Measurements from ENCODE around the gene GPS1. TPM values are rescaled to one million over a fixed set of nuclear protein-coding genes. Genes with fewer than 3 reads are reported as not detected.
A peak's percentile ranks its signal among the peaks of the same experiment; 100 is the strongest.

Gene GPS1
- total RNA-seq, 1 donor from 2014 or later = 35.5 TPM

DNA sequence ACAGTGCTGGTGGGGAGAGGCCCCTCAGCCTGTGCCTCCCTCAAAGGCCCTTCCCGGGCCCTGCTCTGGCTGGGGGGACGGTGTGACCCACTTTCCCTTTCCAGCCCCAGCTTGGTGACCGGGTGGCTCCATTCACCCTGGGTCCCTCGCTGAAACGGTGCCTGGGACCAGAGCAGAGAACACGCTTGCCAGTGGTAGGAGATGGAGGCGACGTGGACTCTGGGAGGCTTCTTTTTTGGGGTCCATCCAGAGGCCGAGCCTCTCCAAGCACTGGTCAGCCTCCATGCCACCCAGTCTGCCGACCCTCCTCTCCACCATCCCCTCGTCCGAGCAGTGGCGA lies 36.8 kb upstream of the GPS1 start:
- no peak for DNase-seq

DNA sequence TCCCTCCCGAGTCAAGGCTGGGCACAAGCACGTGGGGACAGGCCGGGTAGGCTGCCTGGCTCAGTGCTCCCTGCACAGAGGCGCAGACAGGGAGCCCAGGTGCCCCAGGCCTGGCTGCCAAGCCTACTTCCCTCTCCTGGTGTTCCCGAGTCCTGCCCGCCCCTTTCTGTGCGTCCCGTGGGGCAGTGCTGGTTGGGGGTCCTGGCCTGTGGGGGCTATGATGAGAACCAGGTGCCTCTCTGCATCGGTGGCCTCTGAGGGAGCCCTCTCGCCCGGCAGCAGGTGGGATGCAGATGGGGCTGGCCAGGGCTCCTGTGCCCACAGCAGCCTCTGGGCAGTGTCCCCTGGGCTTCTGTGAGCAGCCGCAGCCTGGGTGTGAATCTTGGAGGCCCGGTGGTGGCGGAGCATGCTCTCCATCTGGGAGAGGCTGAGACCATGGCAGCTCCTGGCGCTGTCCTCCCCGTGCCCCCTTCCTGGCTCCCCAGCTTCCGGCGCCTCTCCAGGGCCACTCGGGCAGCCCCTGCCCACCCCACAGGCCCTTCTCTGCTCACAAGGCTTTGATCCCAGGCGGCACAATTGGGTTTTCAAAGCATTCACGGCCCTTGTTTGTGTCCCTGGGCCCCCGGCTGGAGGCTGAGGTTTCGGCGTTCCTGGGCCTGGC lies 36.3 kb upstream of the GPS1 start:
- no peak for DNase-seq

DNA sequence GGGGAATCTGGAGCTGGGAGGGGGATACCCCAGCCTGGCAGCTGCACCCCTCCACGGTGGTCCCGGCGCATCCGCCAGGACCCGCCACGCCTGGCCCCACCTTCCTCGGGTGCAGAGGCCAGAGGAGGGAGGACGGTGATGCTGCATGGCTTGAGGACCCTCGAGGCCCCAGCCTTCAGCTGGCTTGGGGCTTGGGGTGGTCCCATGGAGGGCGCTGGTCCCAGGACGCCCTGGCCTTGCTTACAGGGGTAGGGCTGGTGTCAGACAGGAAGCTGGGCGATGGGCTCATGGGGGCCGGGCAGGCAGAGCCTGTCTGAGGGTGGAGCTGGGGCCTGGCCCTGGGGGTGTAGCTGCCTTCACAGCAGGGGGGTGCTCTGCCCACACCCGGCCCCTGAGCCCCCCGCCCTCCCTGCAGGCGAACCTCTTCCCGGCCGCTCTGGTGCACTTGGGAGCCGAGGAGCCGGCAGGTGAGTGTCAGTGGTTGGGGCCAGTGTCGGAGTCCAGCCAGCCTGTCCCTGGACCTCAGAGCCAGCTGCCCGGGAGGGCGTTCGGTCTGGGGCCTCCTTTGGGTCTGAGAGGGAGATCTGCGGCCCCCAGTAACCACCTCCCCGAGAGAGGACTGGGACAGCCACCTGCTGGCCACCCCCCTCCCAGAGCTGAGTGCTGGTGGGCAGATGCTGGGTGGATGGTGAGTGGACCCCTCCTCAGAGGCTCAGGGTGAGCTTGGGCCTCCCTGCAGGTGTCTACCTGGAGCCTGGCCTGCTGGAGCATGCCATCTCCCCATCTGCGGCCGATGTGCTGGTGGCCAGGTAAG lies 35.4 kb upstream of the GPS1 start:
- no peak for DNase-seq

DNA sequence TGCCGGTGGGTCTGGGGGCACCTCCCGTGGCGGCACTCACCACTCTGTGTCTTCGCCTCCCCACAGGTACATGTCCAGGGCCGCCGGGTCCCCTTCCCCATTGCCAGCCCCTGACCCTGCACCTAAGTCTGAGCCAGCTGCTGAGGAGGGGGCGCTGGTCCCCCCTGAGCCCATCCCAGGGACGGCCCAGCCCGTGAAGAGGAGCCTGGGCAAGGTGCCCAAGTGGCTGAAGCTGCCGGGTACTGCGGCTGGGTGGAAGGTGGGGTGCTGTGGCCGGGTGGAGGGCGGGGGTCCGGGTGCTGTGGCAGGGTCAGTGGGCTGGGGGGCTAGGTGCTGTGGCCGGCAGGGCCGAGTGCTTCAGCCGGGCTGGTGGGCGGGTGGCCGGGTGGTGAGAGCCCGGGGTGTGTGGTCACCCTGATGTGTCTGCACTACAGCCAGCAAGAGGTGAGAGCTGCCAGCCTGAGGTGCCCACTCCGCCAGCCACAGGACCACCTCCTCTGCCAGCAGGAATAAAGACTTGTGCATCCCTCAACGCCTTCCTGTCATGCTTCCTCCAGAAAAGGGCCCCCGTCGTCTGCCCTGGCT lies 34.7 kb upstream of the GPS1 start:
- no peak for DNase-seq

DNA sequence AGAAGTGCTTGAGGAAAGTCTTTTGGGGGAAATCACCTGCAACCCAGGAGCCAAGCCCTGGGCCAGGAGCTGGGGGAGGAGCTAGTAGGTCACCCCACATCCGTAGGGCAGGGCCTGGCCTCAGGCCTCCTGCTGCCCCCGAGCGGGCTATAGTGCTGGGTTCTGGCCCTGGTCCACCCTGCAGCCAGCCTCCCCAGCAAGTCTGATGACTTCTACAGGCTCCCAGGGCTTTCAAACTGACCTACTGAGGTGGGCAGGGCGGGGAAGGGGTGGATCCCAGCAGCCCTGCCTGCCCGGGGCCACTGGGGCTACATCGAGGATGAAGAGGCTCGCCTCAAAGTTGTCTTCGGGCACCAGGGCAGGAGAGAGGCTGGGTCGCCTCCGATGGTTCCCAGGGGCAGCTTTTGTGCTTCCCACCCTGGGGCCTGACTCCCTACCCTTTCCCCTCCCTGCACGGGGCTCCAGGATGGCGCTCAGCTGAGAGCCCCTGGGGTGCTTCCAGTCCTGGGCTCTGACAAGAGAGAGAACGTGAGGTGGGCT lies 34.0 kb upstream of the GPS1 start:
- DNase-seq = no peak

DNA sequence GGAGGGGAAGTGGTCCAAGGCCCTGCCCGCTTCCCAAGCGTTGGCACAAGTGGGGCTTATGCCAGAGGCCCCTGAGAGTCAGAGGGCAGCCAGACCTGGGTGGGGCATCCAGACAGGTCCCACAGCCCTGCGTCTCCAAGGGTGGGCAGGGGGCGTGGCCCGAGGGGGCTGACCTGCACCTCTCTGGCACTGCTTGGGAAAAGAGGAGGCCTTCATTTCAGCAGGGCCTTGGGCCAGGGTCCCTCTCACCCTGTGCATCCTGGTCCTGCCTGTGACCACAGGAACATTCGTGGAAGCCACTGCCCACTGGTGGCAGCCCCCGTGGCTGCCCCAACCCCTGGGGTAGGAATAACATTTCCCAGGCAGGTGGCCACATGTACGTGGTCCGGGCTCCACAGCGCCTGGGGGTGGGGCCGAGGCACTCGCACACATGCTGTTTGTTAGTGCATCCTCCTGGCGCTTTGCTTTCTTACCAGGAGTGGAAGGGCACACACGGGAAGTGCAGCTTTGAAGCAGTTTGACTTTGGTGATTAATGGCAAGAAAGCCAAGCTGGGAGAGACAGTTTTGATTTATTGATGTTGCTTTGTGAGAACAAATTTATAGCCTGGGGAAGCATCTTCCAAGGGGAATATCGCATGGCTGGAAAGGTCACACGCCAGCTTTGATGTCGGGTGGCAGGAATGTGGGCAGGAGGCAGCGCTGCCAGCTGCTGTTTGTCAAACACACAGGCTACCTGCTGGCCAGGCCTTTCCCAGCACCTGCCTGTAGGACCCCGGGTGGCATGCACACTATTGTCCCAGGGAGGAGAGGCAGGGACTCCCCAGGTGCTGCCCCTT lies 33.3 kb upstream of the GPS1 start:
- DNase-seq = no peak

DNA sequence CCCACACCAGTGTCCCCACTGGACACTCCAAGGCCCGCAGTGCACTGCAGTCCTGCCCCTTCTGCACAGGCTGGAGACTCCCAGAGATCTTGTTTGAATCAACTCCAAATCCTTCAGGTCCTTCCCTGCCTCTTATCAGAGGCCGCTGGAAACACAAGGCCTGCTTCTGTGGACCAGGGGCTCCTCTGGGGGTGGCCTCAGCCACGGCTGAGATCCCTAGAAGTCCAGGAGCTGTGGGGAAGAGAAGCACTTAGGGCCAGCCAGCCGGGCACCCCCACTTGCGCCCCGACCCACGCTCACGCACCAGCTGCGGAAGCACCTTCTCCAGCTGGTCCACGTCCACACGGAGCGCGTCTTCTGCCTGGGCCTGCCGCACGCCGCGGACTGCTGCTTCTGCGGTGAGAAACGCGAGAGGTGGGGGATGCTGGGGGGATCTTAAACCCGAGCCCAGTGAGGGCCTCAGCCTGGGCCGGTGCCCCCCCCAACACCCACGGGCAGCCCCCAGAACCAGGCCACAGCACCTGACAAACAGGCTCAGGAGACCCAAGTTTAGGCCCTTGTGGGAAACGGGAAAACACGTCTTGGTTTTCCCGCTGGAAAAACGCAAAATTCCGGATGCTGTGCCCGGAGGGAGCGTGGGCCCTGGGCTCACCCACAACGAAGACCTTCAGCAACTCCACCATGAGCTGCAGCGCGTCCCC lies 32.6 kb upstream of the GPS1 start:
- no peak for DNase-seq

DNA sequence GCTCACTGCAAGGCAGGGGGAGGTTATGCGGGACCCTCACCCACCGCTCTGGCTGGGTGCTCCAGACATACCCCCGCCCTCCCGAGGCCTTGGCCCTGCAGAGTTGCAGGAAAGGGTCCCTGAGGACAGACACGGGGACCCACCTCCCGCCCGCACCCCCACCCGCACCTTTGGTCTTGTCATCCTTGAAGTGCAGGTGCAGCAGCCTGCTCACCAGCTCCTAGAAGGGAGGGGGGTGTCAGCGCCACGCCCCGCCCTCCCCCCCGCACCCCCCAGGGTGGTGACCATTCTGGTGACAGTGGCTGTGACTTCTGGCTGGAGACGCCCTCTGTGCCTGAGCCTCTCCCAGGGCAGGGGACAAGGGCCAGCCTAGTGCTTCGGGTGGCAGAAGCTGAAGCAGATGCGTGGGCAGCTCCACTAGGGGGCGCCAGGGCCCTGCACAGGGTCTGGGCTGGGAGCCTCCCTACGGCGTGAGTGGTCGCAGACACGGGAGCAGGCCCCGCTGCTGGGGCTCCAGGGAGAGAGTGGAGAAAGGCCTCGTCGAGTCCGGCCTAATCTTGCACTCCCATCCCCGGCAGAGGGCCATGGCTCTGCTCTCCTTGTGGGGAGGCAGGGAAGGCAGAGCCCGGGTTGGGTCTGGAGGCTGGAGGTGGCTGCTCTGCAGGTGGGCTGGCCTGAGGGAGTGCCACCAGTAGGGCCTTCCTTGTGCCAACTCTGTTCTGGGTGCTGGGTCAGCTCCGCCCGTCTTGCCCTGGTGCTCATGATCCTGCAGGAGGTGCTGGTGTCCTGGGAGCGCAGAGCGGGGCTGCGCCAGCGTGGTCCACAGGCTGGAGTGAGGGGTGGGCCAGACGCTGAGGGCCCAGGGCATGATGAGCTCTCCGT lies 31.8 kb upstream of the GPS1 start:
- no peak for DNase-seq

DNA sequence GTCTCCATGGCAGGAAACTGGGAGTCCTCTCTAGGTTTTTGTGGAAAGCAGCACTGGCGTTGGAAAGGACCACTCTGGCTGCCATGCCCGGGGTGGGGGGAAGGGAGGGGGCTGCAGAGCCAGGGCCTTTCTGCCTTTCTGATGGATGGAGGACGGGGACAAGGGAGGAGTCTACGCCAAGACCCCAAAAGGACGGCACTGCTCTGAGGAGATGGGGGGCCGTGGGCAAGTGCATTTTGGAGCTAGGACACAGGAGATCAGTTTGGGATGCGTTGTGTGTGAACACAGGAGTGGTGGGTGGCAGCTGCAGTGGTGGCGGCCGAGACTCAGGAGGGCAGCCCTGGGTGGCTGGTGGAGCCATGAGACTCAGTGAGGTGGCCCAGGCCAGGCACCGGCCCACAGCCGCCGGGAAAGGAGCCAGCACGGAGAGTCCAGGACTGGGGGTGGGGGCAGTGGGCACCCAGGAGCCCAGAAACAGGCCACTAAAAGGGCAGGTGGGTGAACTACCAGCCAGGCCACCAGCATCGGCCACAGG lies 31.1 kb upstream of the GPS1 start:
- no peak for DNase-seq

DNA sequence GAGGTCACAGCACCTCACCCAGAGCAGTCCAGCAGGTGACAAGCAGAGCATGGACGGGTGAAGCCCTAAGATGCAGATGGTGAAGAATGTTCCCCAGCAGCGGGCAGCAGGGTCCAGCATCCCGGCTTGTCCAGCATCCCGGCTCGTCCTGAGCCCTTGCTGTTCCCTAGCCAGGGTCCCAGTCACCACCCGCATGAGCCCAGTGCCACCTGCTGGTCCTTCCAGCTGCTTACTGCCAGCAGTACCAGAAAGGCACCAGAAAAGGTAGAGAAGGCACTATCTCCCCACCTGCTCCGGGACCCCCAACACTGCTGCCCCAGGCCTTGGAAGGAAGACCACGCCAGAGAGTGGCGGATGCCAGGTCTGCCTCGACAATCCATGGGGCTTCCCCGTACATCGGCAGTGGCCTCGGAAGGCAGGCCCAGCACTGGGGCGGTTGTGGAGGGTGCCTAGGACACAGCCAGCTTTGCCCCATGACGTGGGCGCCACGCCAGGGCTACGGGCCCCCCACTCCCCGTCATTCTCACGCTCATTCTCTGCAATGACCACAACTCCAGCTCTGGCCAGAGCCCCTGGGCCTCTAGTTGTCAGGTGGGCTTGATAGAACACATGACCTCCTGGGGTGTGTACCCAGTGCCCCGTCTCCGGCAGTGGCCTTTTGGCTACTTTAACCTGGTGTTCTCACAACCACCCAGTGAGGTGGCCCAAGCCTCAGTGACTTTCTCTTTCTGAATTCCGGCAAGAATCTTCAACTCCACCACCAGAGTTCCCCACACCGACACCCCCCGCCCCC lies 30.4 kb upstream of the GPS1 start:
- DNase-seq = no peak

DNA sequence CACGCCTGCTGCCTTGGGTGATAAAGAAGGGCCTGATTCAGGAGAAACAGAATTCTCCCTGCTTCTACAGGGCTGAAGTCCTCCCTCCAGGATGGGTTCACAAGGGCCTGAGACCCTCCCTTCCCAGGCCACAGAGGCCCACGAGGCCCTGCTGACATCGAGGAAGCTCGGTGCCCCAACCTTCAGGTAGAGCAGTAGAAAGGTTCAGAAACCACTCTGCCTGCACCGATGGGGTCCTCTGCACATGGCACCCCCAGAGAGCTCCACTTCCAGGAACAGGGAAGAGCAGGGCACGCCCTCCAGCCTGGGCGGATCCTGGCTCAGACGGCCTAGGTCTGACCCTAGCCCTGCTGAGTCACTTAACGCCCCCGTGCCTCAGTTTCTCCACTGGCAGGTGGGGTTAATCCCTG lies 29.8 kb upstream of the GPS1 start:
- DNase-seq = no peak

DNA sequence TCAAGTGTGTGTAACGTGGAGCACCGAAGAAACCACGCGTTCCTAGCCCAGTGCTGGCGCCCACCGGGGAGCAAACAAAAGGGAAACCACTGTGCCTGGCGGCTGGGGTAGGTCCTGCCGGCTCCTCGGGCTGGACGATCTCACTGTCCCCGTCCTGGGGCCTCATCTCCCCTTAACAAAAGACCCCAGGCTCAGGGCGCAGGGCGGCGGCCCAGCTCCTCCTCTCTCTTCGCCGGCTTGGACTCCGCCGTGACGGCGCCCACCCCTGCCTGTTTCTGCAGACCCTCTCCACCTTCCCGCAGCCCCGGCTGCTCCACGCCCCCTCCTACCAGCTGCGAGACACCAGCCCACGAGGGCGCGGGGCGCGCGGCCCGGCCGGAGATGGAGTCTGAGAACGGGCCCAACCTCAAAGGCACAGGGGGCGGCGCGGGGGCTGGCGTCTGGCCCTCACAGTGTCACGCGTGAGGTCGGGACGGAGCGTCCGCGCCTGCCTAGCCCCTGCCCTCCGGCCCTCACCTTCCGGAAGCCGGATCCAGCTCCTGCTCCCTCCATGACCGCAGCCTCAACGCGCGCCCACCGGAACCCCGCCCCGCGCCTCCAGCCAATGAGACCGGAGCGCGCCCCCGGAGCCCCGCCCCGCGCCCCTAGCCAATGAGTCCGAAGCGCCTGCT lies 29.3 kb upstream of the GPS1 start, which contains the start of gene CENPX:
CENPX (minus strand) TSS at position 569 of the 671 bp plus-strand sequence; CDS start at position 552, 17 bp downstream.
- no peak for DNase-seq

DNA sequence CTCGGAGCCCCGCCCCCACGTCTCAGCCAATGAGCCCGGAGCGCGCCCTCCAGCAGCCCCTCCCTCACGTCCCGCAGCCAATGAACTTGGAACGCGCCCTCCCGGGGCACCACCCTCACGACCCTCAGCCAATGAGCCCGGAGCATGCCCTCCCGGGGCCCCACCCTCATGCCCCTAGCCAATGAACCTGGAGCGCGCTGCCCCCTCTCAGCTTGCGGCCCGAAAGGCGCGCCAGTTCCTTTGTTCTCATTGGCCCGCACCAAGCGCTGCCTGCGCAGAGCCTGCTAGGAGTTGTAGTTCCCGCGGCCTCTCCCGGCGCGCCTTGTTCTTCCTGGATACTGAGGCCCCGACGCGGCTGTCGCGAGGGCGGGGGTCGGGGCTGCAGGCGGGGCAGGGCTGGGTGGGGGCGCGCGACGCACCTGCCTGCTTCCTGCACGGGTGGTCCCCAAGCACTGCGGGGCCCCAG lies 28.7 kb upstream of the GPS1 start, which contains the start of gene LRRC45:
LRRC45 (plus strand) TSS at position 325 of the 466 bp plus-strand sequence. CDS start 339 bp downstream, outside the sequence.
- DNase-seq = peak; percentile 99

DNA sequence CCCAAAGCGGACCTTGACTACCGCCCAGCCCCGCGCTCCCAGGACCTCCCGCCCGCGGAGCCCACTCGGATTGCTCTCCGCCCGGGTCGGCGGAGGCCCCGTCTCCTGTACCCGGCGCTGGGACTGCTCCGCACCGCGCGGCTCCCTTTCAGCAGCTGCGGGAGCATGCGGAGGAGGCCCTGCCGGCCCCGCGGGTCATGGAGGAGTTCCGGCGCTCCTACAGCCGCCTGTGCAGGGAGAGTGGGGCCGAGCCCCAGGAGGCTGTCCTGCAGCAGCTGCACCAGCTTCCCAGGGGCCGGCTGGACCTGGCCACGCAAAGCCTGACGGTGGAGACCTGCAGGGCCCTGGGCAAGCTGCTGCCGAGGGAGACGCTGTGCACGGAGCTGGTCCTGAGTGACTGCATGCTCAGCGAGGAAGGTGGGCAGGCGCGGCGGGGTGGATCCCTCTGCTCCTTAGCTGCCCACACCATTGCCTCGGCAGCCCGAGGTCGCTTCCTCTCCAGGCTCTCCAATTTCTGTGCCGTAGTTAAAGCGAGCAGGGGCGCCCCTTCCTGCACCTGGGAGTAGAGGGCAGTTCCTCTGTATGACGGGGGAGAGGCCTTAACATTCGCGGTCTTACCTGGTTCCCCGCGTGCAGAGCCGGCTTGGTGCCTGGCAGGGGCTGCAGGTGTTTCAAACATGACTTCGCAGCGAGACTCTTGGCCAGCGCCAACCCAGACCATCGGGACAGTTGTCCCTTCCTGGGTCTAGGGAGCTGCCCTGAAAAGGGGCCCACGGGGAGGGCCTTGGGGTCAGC lies 28.1 kb upstream of the GPS1 start:
- DNase-seq = no peak

DNA sequence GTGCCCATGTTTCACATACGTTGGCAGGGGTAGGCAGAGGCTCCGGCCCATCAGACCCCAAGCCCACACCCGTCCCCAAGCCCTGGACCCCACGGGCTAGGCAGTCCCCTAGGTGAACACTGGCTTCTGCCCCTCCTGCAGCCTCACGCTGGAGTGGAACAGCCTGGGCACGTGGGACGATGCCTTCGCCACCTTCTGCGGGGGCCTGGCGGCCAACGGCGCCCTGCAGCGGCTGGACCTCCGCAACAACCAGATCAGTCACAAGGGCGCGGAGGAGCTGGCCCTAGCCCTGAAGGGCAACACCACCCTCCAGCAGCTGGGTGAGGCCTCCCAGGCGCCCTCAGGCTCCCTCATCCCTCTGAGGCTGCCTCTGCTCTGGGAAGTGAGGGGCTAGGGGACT lies 26.8 kb upstream of the GPS1 start:
- no peak for DNase-seq

DNA sequence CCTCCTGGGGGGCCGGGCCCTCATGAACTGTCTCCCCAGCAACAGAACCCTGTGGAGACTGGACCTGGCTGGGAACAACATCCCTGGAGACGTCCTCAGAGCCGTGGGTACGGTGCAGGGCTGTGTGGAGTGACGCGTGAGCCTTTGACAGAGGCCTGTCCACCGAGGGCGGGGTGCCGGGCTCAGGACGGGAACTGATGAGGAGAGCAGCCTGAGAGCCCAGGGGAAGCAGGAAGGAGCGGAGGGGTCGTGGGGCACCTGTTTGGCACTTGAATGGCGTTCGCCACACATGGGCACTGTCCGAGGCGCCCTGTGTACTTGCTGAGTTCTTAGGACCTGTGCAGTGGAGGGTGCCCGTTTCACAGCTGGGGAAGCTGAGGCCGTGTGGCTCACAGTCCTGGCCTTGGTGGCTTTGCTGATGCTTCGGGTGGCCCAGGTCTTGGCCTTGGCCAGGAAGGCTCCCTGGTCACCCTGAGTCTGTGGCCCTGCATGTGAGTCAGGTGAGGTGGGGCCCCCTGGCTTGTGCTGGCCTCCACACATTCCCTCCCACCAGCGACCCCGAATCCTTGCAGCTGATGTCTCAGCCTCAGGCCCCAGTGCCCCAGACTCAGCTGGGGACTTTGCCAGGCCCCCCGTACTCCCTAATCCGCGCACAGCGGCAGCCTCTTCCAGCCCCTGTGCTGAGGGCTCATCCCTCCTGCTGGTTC lies 26.1 kb upstream of the GPS1 start:
- no peak for DNase-seq

DNA sequence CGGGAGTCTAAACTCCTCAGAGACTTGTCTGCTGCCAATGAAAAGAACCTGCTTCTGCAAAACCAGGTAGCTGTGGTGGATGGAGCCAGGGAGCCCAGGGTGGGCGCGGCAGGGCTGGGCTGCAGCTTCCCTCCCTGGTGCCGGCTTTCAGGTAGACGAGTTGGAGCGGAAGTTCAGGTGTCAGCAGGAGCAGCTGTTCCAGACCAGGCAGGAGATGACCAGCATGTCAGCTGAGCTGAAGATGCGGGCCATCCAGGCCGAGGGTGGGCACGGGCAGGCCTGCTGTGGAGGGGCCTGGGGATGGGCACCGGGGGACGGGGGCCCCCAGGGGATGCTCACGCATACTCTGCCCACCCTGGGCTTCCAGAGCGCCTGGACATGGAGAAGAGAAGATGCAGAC lies 23.5 kb upstream of the GPS1 start:
- no peak for DNase-seq
